HepG2 (cell line): ENCODE data around the gene MSRB3. TPM values are rescaled to one million over a fixed set of nuclear protein-coding genes. Genes with fewer than 3 reads are reported as not detected.

ENCODE experiments used
- ATAC-seq: fragments of 200-7000 bp; cut with Tn5 transposase; 3 replicates; pipeline ENCODE4 v1.9.1; 2020; ENCODE audit warnings: mild to moderate bottlenecking, moderate library complexity
- BruUV-seq: library from RNA; stranded (reverse); fragments of 400-500 nt; replicated peaks from 2 replicates; lab custom pipeline; 2021; lab: Mats Ljungman, UMichigan
- CTCF ChIA-PET: fragments of 300-600 bp; formaldehyde crosslinking; extraction: SDS; loops from one replicate; lab custom pipeline; 2021; ENCODE audit warnings: low total read pairs, inconsistent platforms, low intra/inter-chr PET ratio; lab: Yijun Ruan, JAX
- POLR2A ChIA-PET: fragments of 350-600 bp; sonication (Branson Sonifier 250); formaldehyde crosslinking; loops from one replicate; lab custom pipeline; 2020; ENCODE audit warnings: antibody characterized with exemption, inconsistent platforms; lab: Yijun Ruan, JAX
- DNase-seq: peaks from one replicate; pipeline ENCODE4 v3.0.0-alpha.2; 2015; ENCODE audit warnings: low spot score
- FAIRE-seq: peaks from 3 replicates; lab custom pipeline; 2011; peaks lifted over from hg19 to GRCh38; lab: Jason Lieb, UNC
- H2AFZ ChIP-seq: one replicate; pipeline ENCODE4 v1.6.1; 2011; ENCODE audit warnings: low read length, inconsistent platforms
- H3K27ac ChIP-seq: fragments of 300-600 bp; 3 replicates; pipeline ENCODE4 v1.8.0; 2011; ENCODE audit warnings: mixed run types, mild to moderate bottlenecking, mixed read lengths, low read length, inconsistent platforms; ENCODE audit not compliant: insufficient read depth; ENCODE audit errors: extremely low read length
- H3K27me3 ChIP-seq, 2 experiments: fragments of 200-600 bp in 1 of 2; 2 replicates in 1 of 2; 3 replicates in 1 of 2; pipeline versions ENCODE4 v1.6.0 to v1.8.0; 2011; ENCODE audit warnings: low read length in 2 of 2, mild to moderate bottlenecking in 2 of 2, moderate library complexity in 2 of 2, inconsistent platforms in 1 of 2; ENCODE audit not compliant: insufficient read depth in 2 of 2, control insufficient read depth in 1 of 2
- H3K36me3 ChIP-seq, 2 experiments: fragments of 200-600 bp in 1 of 2; replicated peaks in 1 of 2; 2 replicates in 1 of 2; 3 replicates in 1 of 2; pipeline versions ENCODE4 v1.5.1 to v1.8.0; 2011; ENCODE audit warnings: low read length in 2 of 2, inconsistent platforms in 1 of 2; ENCODE audit not compliant: insufficient read depth in 2 of 2, control insufficient read depth in 1 of 2
- H3K4me1 ChIP-seq: 2 replicates; pipeline ENCODE4 v1.5.1; 2012; ENCODE audit warnings: low read length, inconsistent platforms; ENCODE audit not compliant: insufficient read depth
- H3K4me2 ChIP-seq: 2 replicates; pipeline ENCODE4 v1.6.0; 2011; ENCODE audit warnings: low read depth, low read length, inconsistent platforms
- H3K4me3 ChIP-seq, 3 experiments: fragments of 200-600 bp in 1 of 3; sonication (generic), shearing (Covaris generic) in 1 of 3; replicated peaks in 1 of 3; 2 replicates each; pipeline ENCODE4 v1.5.1; 2011 to 2016; ENCODE audit warnings: low read length in 3 of 3, inconsistent platforms in 2 of 3, low read depth in 2 of 3, mild to moderate bottlenecking in 2 of 3, control low read depth in 1 of 3, mixed read lengths in 1 of 3; ENCODE audit not compliant: insufficient read depth in 1 of 3
- H3K79me2 ChIP-seq: one replicate; pipeline ENCODE4 v1.6.1; 2011; ENCODE audit warnings: low read length, inconsistent platforms; ENCODE audit not compliant: insufficient read depth
- H3K9ac ChIP-seq: 2 replicates; pipeline ENCODE4 v1.6.0; 2011; ENCODE audit warnings: mild to moderate bottlenecking, low read depth, low read length, inconsistent platforms; ENCODE audit not compliant: insufficient read depth
- H3K9me3 ChIP-seq: 2 replicates; pipeline ENCODE4 v1.5.1; 2012; ENCODE audit warnings: mild to moderate bottlenecking, low read length
- H4K20me1 ChIP-seq: 2 replicates; pipeline ENCODE4 v1.6.0; 2011; ENCODE audit warnings: inconsistent platforms, mild to moderate bottlenecking, low read length, moderate library complexity; ENCODE audit not compliant: insufficient read depth
- DNMT3B ChIP-seq: conservative IDR thresholded peaks from 2 replicates; pipeline ENCODE4 v1.6.1; 2016; ENCODE audit warnings: missing biosample characterization, control low read depth
- FIP1L1 ChIP-seq: fragments of 200-400 bp; formaldehyde crosslinking; IDR thresholded peaks from 2 replicates; pipeline ENCODE4 v1.6.1; 2018; ENCODE audit warnings: low read depth, mild to moderate bottlenecking, low read length, moderate library complexity, borderline replicate concordance; ENCODE audit not compliant: insufficient read depth
- GATAD1 ChIP-seq: IDR thresholded peaks from 2 replicates; pipeline ENCODE4 v1.6.1; 2016; ENCODE audit warnings: missing genetic modification reagents, missing compliant biosample characterization
- GRHL1 ChIP-seq: sonication (generic); formaldehyde crosslinking; conservative IDR thresholded peaks from 2 replicates; pipeline ENCODE4 v1.8.0; 2022; ENCODE audit warnings: missing genetic modification reagents
- NAIF1 ChIP-seq: sonication (generic); formaldehyde crosslinking; IDR thresholded peaks from 2 replicates; pipeline ENCODE4 v1.5.0; 2020; ENCODE audit warnings: mild to moderate bottlenecking, missing genetic modification reagents, borderline replicate concordance
- PRPF4 ChIP-seq: fragments of 200-400 bp; formaldehyde crosslinking; IDR thresholded peaks from 2 replicates; pipeline ENCODE4 v1.6.1; 2016; ENCODE audit warnings: low read length, low read depth; ENCODE audit not compliant: poor library complexity, severe bottlenecking
- SAFB2 ChIP-seq: sonication (generic); formaldehyde crosslinking; IDR thresholded peaks from 2 replicates; pipeline ENCODE4 v1.5.1; 2020; ENCODE audit warnings: missing genetic modification reagents, low read depth, mild to moderate bottlenecking, borderline replicate concordance
- SCMH1 ChIP-seq: sonication (generic); formaldehyde crosslinking; IDR thresholded peaks from 2 replicates; pipeline ENCODE4 v1.9.0; 2021; ENCODE audit warnings: missing genetic modification reagents, mild to moderate bottlenecking, borderline replicate concordance
- ZFP90 ChIP-seq: sonication (generic); formaldehyde crosslinking; IDR thresholded peaks from 2 replicates; pipeline ENCODE4 v1.8.0; 2022; ENCODE audit warnings: missing genetic modification reagents, mild to moderate bottlenecking, inconsistent platforms, borderline replicate concordance
- ZFX ChIP-seq: sonication (generic); formaldehyde crosslinking; IDR thresholded peaks from 2 replicates; pipeline ENCODE4 v1.4.0; 2020; ENCODE audit warnings: mild to moderate bottlenecking, low read depth, missing genetic modification reagents, moderate library complexity
- ZNF17 ChIP-seq: sonication (generic); formaldehyde crosslinking; IDR thresholded peaks from 2 replicates; pipeline ENCODE4 v1.5.0; 2020; ENCODE audit warnings: mild to moderate bottlenecking, missing genetic modification reagents
- ZNF652 ChIP-seq: IDR thresholded peaks from 2 replicates; pipeline ENCODE4 v1.6.1; 2016; ENCODE audit warnings: low read depth, borderline replicate concordance
- ZNF792 ChIP-seq: IDR thresholded peaks from 2 replicates; pipeline ENCODE4 v1.6.1; 2016
- WGBS: methylation state at CpG from one replicate; pipeline ENCODE4 v1.1.6; 2017; ENCODE audit warnings: low lambda C conversion rate; 5-methylcytosine and 5-hydroxymethylcytosine counted together
- in situ Hi-C: cut with HindIII; loops from 2 replicates; pipeline ENCODE4 v1.10.0; 2017; ENCODE audit warnings: low pct_unique_long_range_greater_than_20kb; ENCODE audit not compliant: extremely low pct_ligation_motif_present
- intact Hi-C: fragments of 100-400 bp; cut with micrococcal nuclease; formaldehyde crosslinking; loops from one replicate; pipeline ENCODE4 v1.10.0; 2022; ENCODE audit not compliant: unreplicated experiment
- polyA plus RNA-seq, 8 experiments: library from polyadenylated mRNA; depleted of rRNA in 3 of 8; stranded (reverse) in 7 of 8; unstranded in 1 of 8; fragments of >200 nt; fragmentation: Illumina TruSeq in 4 of 8; extraction: Trizol in 4 of 8; gene quantifications; 2 replicates each; pipeline versions ENCODE4 v1.2.1 to v1.2.3, GENCODE V29; 2011 to 2016; ENCODE audit warnings: low read depth in 4 of 8, missing spikeins in 1 of 8, mixed read lengths in 1 of 8; ENCODE audit not compliant: insufficient read depth in 1 of 8
- total RNA-seq, 5 experiments: library from RNA; depleted of rRNA; stranded (reverse); fragments of >200 nt; fragmentation: Illumina TruSeq; extraction: Trizol; gene quantifications; 2 replicates each; pipeline ENCODE4 v1.2.3, GENCODE V29; 2016; ENCODE audit warnings: low read depth in 1 of 5

Gene MSRB3
- total and polyA plus RNA-seq, 2 of the 13 experiments (the other 11 are each of a cell fraction or from before 2014, with no cell fraction given) = 1.5 to 1.9 TPM

DNA sequence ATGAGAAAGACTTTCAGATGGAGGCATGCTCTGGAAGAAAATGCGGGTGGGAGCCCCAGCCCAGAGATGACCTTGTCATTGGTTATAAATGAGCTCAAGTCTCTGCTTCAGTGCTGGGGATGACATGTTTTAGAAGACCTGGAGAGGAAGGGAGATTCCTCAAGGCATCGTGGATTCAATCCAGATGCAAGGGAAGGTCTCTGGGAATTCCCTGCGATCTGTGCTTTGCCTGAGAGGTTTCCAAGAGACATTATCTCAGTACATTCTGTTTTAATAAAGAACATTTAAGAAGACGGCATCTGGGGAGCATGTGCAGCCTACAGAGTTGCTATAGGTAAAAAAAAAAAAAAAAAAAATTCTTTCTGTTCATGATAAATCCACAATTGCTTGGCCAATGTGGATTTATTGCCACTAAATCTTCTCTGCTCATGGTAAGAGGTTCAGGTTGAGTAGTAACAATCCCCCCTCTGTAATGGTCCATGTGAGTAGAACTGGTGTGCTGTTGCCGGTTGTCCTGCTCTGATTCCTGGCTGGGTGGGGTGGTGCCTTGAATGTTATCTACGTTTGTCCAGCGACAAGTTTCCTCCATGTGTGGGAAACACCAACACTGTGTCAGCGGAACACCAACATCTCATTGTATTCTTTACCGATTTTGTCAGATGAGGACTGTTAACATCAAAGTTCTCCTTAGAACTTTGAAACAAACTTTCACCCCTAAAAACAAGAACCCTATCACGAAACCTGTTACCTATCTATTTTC lies 230.0 kb downstream of the MSRB3 start:
- no TSS peak for BruUV-seq
- intact Hi-C loops = no loop called here
- FAIRE-seq (no peak), DNase-seq (no peak), ATAC-seq (no peak)
- Histone ChIP-seq H3K4me3 (no peak overlapping the region), H3K36me3 (no peaks in the 10 kb centered on the region), H3K27me3 (peaks cover 2 to 13% of the 10 kb centered on the region in 2 experiments; a peak in 1 of 5 replicates), H3K4me1 (peaks cover 17% of the 10 kb centered on the region), H3K27ac (no peak overlapping the region), H3K79me2 (no peaks in the 10 kb centered on the region), H3K9ac (no peak overlapping the region), H4K20me1 (no peaks in the 10 kb centered on the region), H2AFZ (no peak overlapping the region), H3K9me3 (no peaks in the 10 kb centered on the region), H3K4me2 (no peak overlapping the region)
- ChIA-PET POLR2A (no interaction called here), CTCF (no interaction called here)
- in situ Hi-C loops = no loop called here
- 59% methylated on average over 10 of the region's 10 CpGs for WGBS
- no peak for TF ChIP-seq PRPF4
- TF ChIP-seq SAFB2 (CRISPR knock-in tag) = no peak
- no peak for TF ChIP-seq GRHL1 (CRISPR knock-in tag)
- no peak for TF ChIP-seq ZNF792 (CRISPR knock-in tag)
- no peak for TF ChIP-seq GATAD1 (CRISPR knock-in tag)
- TF ChIP-seq NAIF1 (CRISPR knock-in tag) = no peak
- TF ChIP-seq ZNF652 = no peak
- TF ChIP-seq FIP1L1 = no peak
- no peak for TF ChIP-seq SCMH1 (CRISPR knock-in tag)
- no peak for TF ChIP-seq ZNF17 (CRISPR knock-in tag)
- TF ChIP-seq ZFX = no peak
- TF ChIP-seq ZFP90 = no peak
- no peak for TF ChIP-seq DNMT3B (CRISPR knock-in tag)
